HFFc6 (cell line): Measurements from ENCODE around the gene DCUN1D2. TPM values are rescaled to one million over a fixed set of nuclear protein-coding genes. Genes with fewer than 3 reads are reported as not detected.

Experiments used
- DNase-seq: peaks from one replicate; pipeline ENCODE4 v3.0.0-alpha.2; 2018
- H3K27ac Mint-ChIP-seq: 2 replicates; pipeline ENCODE4 v1.8.0; 2020; ENCODE audit warnings: mild to moderate bottlenecking, mixed read lengths
- H3K27me3 Mint-ChIP-seq: 2 replicates; pipeline ENCODE4 v1.8.0; 2021; ENCODE audit warnings: mild to moderate bottlenecking, moderate library complexity, mixed read lengths; ENCODE audit not compliant: insufficient read depth
- H3K36me3 Mint-ChIP-seq: 2 replicates; pipeline ENCODE4 v1.8.0; 2021; ENCODE audit warnings: low read depth, mixed read lengths
- H3K4me1 Mint-ChIP-seq: 2 replicates; pipeline ENCODE4 v1.8.0; 2020; ENCODE audit warnings: low read depth, mixed read lengths
- H3K4me3 Mint-ChIP-seq: 2 replicates; pipeline ENCODE4 v1.8.0; 2020; ENCODE audit warnings: mild to moderate bottlenecking, moderate library complexity, mixed read lengths
- H3K9me3 Mint-ChIP-seq: 2 replicates; pipeline ENCODE4 v1.8.0; 2020; ENCODE audit warnings: mild to moderate bottlenecking, mixed read lengths
- CTCF ChIP-seq: fragments of 200-600 bp; sonication (generic); IDR thresholded peaks from 2 replicates; pipeline ENCODE4 v1.5.0; 2021; ENCODE audit warnings: antibody characterized with exemption, mild to moderate bottlenecking
- total RNA-seq, 6 experiments: library from RNA; stranded (reverse); fragmentation: NEBNext Ultra II Directional; extraction: Animal tissue kit (Norgen Biotek cat#: 25700); gene quantifications; 2 replicates in 1 of 6; 3 replicates in 5 of 6; pipeline ENCODE4 v1.2.3, GENCODE V29; 2021

The DCUN1D2 gene
- total RNA-seq, 6 experiments from 2014 or later: 7.6 to 9.3 (median 9.0) TPM

- peaks cover 1% of the 10 kb centered on the region; the same call in 1 of the 2 replicates for H3K27me3 Mint-ChIP-seq
- no peak overlapping the region for H3K4me3 Mint-ChIP-seq
- H3K27ac Mint-ChIP-seq: no peak overlapping the region
- DNase-seq: no peak
- H3K9me3 Mint-ChIP-seq: no peaks in the 10 kb centered on the region
- H3K36me3 Mint-ChIP-seq: peaks cover 12% of the 10 kb centered on the region; the same call in 1 of the 2 replicates
- H3K4me1 Mint-ChIP-seq: peaks cover 7% of the 10 kb centered on the region; the same call in 1 of the 2 replicates
- no peak for TF ChIP-seq CTCF
Observed at GRCh38 chr13:113422807-113423519, 67.5 kb downstream of the DCUN1D2 start.

GRCh38 chr13:113421673-113422270, 68.7 kb downstream of the DCUN1D2 start:
- Mint-ChIP-seq H3K36me3 (peaks cover 12% of the 10 kb centered on the region; the same call in 1 of the 2 replicates), H3K4me1 (peaks cover 5% of the 10 kb centered on the region; the same call in 1 of the 2 replicates), H3K27me3 (peaks cover 5% of the 10 kb centered on the region), H3K9me3 (no peaks in the 10 kb centered on the region), H3K4me3 (no peak overlapping the region), H3K27ac (no peak overlapping the region)
- DNase-seq: no peak
- no peak for TF ChIP-seq CTCF

GRCh38 chr13:113420833-113421600, 69.5 kb downstream of the DCUN1D2 start:
- peaks cover 5% of the 10 kb centered on the region for H3K27me3 Mint-ChIP-seq
- no peak for TF ChIP-seq CTCF
- DNase-seq: no peak
- H3K9me3 Mint-ChIP-seq: no peaks in the 10 kb centered on the region
- peaks cover 12% of the 10 kb centered on the region; the same call in 1 of the 2 replicates for H3K36me3 Mint-ChIP-seq
- H3K4me3 Mint-ChIP-seq: no peak overlapping the region
- no peak overlapping the region for H3K27ac Mint-ChIP-seq
- peaks cover 5% of the 10 kb centered on the region; the same call in 1 of the 2 replicates for H3K4me1 Mint-ChIP-seq

GRCh38 chr13:113420232-113420631, 70.3 kb downstream of the DCUN1D2 start:
- peaks cover 5% of the 10 kb centered on the region; the same call in 1 of the 2 replicates for H3K4me1 Mint-ChIP-seq
- H3K27ac Mint-ChIP-seq: no peak overlapping the region
- peaks cover 5% of the 10 kb centered on the region for H3K27me3 Mint-ChIP-seq
- H3K36me3 Mint-ChIP-seq: peaks cover 12% of the 10 kb centered on the region; the same call in 1 of the 2 replicates
- no peak for TF ChIP-seq CTCF
- H3K9me3 Mint-ChIP-seq: no peaks in the 10 kb centered on the region
- no peak overlapping the region for H3K4me3 Mint-ChIP-seq
- no peak for DNase-seq

- Mint-ChIP-seq H3K27me3 (peaks cover 8% of the 10 kb centered on the region), H3K4me3 (no peak overlapping the region), H3K4me1 (peaks cover 5% of the 10 kb centered on the region; the same call in 1 of the 2 replicates), H3K9me3 (no peaks in the 10 kb centered on the region), H3K27ac (no peak overlapping the region), H3K36me3 (peaks cover 12% of the 10 kb centered on the region; the same call in 1 of the 2 replicates)
- TF ChIP-seq CTCF: no peak
- DNase-seq: no peak
Observed at GRCh38 chr13:113419531-113420193, 70.8 kb downstream of the DCUN1D2 start.
